RPMI8226 (cell line): ENCODE measurements around the gene KLLN.
"Not testable (repeated sequence)": the region's sequence is repeated elsewhere in the genome, so short reads cannot be mapped to it uniquely, and the experiment has no call there.

Experiments used
- DNase-seq: peaks from one replicate; pipeline ENCODE4 v3.0.0-alpha.2; 2015

The KLLN gene

DNA sequence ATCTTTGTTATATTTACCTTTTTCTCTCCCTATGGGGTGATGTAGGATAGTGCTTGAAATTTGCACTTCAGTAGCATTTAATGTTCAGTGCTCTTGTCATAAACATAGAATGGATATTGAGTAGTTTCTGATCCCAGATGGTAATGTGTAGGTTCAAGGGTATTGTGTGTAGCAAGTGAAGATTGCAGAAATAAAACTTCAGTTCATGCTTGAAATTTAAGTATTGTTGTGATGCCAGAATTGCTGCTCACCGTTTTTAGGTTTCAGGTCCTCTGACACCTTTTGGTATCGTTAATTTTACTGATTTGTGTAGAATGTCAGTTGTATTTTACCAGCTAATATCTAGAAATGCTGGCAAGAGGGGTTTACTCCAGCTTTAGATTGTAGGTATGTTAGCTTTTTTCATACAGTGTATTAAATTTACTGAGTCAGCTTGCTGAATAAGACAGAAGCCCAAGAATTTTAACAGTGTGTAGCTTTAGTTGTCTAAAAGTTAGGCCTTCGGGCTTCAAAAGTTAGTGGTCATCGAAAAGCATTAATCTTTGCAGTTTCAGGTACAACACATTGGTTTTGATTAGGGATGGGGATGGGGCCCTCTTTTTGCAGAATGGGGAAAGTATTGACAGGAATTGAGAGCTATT, 2.0 kb upstream of the KLLN start:
- peak; percentile 16 for DNase-seq

DNA sequence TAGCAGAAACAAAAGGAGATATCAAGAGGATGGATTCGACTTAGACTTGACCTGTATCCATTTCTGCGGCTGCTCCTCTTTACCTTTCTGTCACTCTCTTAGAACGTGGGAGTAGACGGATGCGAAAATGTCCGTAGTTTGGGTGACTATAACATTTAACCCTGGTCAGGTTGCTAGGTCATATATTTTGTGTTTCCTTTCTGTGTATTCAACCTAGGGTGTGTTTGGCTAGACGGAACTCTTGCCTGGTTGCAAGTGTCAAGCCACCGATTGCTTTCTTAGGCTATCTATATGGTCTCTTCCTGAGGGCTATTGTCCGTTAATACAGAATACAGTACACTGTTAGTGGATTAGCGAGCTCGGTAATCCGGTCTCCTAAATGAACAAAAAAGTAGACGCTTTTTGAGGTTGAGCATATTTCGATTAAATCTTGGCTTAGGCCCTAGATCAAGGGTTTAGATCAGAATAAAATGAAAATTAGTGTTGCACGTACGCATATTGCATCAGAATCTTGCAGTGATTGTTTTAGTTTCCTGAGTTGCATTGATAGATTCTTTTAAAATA, 1.2 kb upstream of the KLLN start:
- DNase-seq, result peak; percentile 27

DNA sequence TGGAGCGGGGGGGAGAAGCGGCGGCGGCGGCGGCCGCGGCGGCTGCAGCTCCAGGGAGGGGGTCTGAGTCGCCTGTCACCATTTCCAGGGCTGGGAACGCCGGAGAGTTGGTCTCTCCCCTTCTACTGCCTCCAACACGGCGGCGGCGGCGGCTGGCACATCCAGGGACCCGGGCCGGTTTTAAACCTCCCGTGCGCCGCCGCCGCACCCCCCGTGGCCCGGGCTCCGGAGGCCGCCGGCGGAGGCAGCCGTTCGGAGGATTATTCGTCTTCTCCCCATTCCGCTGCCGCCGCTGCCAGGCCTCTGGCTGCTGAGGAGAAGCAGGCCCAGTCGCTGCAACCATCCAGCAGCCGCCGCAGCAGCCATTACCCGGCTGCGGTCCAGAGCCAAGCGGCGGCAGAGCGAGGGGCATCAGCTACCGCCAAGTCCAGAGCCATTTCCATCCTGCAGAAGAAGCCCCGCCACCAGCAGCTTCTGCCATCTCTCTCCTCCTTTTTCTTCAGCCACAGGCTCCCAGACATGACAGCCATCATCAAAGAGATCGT, 690 bp upstream of the KLLN start:
- peak; percentile 16 for DNase-seq

DNA sequence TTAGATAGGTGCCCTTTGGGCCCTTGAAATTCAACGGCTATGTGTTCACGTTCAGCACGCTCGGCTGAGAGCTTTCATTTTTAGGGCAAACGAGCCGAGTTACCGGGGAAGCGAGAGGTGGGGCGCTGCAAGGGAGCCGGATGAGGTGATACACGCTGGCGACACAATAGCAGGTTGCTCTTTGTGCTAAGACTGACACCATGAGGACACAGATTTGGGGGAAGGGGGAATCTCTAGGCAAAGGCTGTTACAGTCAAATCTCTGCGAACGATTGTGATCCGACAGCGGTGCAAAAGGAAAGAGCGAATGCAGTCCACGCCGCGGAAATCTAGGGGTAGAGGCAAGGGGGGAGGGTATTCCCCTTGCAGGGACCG, 667 bp downstream of the KLLN start:
- no peak for DNase-seq

DNA sequence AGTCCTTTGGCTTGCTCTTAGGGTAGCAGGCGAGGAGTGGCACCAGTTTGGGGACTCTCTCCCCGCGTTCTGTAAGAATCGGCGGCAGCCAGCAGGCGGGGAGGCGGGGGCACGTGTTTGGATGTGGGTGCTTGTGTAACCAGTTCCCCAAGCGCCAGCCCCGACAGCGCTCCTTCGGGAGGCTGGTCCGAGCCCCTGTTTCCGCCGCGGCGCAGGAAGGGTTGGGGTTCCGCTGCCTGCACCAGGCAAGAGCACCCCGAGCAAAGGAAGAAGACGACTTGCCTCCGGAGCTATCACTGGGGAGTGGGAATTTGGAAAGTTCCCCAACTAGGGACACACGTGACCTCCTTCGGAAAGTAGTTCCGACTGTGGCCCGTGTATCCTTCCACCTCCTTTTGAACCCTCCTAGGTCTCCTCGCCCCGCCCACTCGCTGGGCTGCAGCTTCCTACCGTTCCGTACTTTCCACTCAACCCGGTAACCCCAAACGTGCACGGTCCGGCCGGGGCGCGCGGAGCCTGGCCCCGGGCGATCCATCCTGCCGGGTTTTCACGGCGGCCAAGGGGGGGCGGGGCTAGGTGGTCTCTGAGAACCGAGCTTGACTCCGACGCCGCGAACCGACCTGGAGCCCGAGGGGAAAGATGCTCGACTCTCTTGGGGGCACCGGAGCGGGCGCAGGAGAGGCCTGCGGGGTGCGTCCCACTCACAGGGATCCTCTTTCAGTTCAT, 1.2 kb downstream of the KLLN start:
- DNase-seq, result peak; percentile 95

DNA sequence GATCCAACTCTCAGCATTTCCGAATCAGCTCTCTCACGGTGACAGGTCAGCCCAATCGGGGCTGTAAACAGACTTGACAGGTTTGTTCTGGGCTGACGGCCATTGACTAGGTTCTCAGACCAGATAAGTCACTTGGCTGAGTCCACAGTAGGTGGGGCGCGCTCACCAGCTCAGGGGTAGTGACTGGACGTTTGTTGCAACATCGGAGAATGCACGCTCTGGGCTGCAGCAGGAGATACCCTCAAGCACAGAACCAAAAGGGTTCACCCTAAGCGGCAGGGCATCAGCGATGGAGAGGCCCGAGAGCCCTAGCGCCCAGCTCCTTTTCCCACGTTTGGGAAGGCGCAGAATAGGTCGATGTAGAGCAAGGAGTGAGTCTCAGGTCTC, 1.8 kb downstream of the KLLN start:
- DNase-seq, result peak; percentile 57

DNA sequence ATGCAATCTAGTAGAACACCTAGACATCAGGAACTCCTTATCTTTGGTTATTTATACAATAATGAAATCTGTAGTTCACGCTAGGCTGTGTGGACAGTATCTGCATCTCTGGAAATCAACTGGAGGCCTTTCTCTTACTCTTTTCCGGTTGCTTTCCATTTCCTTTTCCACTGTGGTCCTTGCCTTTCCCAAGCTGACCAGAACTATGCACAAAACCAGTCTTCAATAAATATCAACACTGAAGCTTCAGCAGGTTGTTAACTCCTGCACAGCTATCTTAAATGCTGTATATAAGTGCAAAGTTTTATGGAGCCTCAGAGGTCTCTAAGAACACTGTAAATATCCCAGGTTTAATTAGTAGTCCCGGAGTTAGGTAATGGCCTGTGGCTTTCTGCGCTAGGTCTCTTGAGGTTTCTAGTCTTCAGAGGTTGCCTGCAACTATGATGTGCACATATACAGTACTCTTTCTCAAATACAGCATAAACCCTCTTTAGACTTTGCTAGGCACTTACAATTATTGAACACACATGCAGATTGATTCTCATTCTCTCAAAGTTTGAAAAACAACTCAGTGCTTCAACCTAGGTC, 2.4 kb downstream of the KLLN start:
- no peak for DNase-seq

DNA sequence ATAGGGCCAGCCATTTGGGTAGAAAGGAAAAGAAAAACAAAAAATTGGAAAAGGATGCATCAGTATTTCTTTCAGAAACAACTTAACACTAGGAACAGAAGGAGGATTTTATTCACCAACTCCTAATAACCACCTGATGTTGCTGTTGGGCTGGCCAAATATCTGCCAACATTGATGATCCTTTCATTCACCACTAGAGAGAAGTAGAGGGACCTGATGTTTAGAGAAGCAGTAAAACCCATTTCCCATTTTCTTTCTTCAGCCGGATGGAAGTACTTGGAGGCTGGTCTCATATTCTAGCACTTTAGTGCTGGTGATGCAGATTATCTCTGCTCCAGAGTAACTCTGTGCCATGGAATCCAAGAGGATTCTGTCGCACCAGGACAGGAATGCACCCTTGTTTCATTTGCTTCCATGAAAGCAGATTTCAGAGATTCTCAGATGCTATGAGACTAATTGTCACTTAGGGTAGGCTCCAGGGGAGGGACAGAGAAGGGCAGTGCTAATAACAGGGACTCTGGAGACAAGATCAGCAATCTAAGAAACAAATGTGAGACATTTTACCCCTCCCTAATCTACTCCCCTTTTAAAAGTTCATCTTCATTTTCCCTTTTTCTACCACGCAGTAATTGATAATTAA, 3.1 kb downstream of the KLLN start:
- peak; percentile 56 for DNase-seq

DNA sequence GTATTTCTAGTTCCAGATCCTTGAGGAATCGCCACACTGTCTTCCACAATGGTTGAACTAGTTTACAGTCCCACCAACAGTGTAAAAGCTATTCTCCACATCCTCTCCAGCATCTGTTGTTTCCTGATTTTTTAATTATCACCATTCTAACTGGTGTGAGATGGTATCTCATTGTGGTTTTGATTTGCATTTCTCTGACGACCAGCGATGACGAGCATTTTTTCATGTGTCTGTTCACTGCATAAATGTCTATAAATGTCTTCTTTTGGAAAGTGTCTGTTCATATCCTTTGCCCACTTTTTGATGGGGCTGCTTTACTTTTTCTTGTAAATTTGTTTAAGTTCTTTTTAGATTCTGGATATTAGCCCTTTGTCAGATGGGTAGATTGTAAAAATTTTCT, 7.7 kb downstream of the KLLN start:
- not testable (repeated sequence) for DNase-seq

DNA sequence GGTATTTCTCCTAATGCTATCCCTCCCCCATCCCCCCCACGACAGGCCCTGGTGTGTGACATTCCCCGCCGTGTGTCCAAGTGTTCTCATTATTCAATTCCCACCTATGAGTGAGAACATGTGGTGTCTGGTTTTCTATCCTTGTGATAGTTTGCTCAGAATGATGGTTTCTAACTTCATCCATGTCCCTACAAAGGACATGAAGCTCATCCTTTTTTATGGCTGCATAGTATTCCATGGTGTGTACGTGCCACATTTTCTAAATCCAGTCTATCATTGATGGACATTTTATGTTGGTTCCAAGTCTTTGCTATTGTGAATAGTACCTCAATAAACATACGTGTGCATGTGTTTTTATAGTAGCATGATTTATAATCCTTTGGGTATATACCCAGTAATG, 8.1 kb downstream of the KLLN start:
- not testable (repeated sequence) for DNase-seq

DNA sequence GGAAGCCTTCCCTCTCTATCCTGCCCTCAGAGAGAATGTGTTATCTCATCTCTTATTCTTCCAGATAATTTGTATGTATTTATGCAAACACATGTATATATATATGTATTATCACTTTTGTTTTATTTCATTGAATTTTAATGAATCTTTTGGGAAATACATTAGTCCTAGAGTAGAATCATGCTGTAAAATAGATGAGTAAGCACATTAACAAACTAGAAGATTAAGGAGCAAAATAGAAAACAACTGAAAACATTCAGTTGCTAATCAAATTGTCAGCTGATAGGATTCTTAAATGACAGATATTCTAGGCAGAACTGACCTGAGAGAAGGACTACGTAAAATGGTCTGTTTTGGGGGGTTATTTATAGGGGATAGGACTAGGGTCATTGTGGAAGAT, 11.2 kb downstream of the KLLN start:
- no peak for DNase-seq

DNA sequence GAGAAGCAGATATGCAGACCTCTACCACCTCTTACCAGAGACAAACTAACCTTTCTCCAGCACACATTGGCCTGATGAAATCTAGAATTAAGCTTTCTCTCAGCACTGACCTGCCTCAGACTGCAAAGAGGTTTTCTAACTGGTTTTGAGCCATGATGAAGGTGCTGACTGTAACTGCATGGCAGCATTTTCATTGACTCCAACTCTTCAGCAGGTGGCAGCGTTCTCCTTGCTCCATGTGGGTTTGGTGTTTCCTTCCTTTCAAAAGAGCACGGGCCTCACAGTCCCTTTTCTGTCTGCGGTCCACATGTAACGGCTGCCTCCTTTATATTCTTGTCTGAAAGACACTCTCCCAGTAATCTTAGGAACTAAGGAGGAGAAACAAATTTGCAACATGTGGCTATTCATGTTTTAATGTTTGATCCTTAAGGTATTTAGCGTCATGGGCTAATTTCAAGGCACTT, 12.6 kb downstream of the KLLN start:
- peak; percentile 57 for DNase-seq

DNA sequence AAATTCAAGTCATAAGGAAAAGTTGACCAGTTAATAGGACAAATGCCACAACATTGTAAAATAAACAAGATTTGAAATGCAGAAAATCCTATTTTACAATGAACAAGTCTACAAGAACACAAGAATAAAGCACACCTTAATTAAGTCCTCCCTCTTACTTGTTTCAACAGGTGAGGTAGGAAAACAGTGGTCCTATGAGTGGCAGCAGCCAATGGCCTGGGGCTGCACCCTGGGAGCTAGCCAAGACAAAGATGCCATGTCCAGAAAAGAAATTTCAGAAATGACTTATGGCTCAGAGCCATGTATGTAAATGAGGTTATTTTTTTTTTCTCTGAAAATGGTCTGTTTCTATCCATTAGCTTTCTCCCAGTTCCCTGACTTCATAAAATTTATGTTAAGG, 14.3 kb downstream of the KLLN start:
- DNase-seq, result no peak

DNA sequence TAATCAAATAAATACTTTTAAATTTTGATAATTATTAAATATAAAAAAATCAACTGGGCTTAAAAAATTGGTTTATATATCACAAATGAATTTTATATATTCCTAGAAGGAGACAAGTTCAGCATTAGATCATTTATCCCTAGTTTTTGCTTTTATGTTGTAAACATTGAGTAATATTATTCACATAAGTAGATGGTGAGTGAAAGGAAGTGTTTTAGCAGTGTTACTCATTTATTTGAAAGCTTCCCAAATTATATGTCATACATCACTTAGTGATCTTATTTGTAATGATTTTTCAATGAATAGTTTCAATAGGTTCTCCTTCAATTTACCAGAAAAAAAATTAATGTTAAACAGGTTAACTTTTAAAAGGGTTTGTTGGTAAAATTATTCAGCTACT, 15.8 kb downstream of the KLLN start:
- no peak for DNase-seq

DNA sequence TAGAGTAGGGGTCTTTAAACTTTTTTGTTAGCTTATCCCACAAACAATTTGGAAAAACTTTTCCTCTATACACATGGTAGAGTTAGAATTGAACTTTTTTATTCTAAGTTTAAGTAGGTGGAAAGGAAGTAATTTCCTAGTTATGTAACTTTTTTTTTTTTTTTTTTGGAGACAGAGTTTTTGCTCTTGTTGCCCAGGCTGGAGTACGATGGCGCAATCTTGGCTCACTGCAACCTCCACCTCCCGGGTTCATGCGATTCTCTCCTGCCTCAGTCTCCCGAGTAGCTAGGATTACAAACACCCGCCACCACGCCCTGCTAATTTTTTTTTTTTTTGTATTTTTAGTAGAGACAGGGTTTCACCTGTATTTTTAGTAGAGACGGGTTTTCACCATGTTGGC, 16.6 kb downstream of the KLLN start:
- DNase-seq, result not testable (repeated sequence)

DNA sequence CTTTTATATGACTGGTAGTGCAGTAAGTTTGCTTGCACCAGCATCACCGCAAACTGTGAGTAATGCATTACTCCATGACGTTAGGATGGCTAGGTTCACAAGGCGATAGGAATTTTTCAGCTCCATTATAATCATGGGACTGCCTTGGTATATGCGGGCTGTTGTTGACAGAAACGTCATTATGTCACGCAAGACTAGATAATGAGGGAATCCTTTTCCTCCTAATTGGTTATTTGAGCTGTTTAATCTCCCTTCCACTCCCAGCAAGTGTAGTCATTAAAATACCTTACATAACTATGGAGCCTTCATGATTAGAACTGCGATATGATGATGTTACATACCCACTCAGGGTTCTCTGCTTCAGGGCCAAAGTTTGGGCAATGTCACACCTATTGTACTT, 17.3 kb downstream of the KLLN start:
- DNase-seq, result no peak

DNA sequence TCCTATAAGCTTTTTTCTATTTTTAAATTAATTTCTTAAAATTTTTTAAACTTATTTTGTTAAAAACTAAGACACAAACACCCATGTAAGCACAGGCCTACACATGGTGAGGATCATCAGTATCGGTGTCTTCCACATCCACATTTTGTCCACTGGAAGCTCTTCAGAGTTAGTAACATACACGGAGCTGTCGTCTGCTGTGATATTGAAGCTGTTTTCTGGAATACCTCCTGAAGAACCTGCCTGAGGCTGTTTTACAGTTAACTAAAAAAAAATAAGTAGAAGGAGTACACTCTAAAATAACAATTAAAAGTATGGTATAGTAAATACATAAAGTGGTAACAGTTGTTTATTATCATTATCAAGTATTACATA, 17.7 kb downstream of the KLLN start:
- no peak for DNase-seq

DNA sequence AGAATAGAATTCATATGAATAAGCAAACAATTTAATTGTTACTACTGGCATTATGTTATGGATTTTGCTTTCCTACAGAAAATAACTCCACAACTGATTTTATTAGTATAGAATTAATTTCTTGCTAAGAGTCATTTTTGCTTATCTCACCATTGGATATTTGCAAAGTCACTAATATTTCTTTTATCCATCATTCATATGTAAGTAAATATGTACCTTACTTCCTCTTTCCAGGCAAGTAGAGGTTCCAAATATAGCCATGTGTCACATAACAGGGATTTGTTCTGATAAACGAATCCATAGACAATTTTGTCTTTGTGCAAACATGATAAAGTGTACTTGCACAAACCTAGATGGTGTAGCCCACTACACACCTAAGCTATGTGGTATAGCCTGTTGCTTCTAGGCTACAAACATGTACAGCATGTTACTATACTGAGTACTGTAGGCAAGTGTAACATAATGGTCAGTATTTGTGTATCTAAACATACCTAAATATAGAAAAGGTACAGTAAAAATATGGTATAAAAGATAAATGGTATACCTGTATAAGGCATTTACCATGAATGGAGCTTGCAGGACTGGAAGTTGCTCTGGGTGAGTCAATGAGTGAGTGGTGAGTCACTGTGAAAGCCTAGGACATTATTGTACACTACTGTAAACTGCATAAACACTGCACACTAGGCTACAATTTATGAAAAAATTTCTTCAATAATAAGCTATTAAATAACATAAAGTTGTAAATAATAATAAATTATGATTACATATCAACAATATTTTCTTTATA, 18.3 kb downstream of the KLLN start:
- DNase-seq, result no peak

DNA sequence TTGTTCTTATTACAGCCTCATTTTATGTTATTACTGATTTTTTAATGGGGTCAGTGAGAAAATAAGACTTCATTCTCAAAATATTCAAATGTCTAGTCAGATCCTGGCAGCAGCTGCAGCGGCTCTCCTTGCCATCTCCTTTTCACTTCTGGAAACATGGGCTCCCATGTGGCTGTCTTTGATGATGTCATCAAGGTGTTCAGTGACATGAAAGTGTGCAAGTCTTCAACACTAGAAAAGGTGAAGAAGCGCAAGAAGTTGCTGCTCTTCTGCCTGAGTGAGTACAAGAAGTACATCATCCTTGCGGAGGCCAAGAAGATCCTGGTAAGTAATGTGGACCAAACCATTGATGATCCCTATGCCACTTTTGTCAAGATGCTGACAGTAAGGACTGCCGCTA, 19.6 kb downstream of the KLLN start:
- no peak for DNase-seq

DNA sequence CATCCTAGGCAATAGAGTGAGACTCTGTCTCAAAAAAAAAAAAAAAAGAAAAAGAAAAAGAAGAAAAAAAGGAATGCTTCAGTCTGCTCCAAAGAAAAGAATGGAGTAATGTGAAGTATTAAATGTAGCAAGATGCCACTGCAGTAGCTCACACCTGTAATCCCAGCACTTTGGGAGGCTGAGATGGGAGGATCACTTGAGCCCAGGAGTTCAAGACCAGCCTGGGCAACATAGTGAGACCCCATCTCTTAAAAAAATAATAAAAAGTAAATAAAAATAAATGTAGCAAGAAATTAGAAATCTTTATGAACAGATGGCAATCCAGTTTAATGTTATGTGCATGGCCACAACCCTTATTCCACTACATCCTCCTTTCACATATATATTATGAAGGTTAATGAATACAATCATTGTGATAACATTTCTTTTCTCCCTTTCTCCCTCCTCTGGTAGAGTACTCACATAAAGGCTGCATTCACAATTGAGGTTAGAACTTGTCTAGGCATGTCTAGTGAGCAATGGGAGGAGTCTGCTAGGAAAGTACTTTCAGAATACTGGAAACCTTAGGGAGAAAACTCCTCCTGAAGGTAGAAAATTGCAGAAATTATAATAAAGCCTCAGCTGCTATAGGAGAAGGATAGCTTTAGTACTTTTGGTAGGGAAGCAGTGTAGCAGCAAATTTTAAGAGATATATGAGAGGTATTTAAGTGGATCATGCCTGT, 20.4 kb downstream of the KLLN start:
- DNase-seq, result no peak

DNA sequence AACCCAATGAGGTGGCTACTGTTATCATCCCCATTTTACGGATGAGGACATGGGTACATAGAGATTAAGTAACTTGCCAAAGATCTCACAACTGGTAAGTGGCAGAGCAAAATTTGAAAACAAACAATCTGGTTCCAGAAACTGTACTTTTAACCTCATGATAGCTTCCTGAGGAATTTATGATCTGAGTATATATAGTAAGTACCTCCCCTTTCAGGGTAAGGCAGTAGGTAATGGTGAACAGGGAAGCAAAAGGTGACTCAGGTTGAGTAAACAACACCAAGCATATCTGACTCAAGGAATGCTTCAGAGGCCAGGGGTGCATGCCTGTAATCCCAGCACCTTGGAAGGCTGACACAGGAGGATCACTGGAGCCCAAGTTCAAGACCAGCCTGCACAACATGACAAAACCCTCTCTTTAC, 21.1 kb downstream of the KLLN start:
- DNase-seq, result no peak

DNA sequence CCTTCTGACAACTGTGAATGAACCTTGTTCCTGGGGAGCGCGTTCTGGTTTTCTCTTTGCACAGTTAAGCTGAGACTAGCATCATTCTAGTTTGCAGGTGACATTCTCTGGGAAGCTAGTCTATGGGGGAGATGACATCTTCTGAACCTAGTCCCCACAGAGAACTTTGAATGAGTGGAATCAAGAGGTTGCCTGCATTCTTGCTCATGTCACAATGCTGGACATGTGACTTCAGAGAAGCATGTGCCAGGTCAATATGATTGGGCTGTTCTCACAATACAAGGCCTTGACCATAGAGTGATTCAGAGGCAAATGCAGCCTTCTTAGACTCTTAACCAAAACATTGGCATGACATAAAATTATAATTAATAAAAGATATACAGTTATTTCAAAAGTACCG, 22.1 kb downstream of the KLLN start:
- DNase-seq, result no peak
